GM18870 (cell line): ENCODE results near the gene TBX4.
"Not testable (repeated sequence)": the region's sequence is repeated elsewhere in the genome, so short reads cannot be mapped to it uniquely, and the experiment has no call there.

Experiments used
- ATAC-seq: cut with Tn5 transposase; IDR thresholded peaks from one replicate; pipeline ENCODE4 v1.9.1; 2021; ENCODE audit warnings: moderate library complexity; ENCODE audit not compliant: unreplicated experiment

The TBX4 gene

GRCh38 chr17:61519754-61520440 lies 67.7 kb downstream of the TBX4 start:
- no peak for ATAC-seq

GRCh38 chr17:61520897-61521296 lies 68.7 kb downstream of the TBX4 start:
- no peak for ATAC-seq

DNA sequence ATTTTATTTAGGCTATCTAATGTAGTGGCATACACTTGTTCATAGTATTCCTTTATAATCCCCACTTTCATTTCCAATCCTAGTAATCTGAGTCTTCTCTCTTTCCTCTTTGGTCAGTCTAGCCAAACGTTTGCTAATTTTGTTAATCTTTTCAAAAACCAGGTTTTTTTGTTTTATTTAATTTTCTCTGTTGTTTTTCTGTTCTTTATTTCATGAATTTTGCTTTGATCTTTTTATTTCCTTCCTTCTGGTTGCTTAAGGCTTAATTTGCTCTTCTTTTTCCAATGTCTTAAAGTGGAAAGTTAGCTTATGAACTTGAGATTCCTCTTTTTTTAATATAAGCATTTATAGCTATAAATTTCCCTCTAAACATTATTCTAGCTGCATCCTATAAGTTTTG lies 69.9 kb downstream of the TBX4 start:
- no peak for ATAC-seq

- ATAC-seq: no peak
These were observed 72.1 kb downstream of the TBX4 start for GRCh38 chr17:61524319-61524718.

DNA sequence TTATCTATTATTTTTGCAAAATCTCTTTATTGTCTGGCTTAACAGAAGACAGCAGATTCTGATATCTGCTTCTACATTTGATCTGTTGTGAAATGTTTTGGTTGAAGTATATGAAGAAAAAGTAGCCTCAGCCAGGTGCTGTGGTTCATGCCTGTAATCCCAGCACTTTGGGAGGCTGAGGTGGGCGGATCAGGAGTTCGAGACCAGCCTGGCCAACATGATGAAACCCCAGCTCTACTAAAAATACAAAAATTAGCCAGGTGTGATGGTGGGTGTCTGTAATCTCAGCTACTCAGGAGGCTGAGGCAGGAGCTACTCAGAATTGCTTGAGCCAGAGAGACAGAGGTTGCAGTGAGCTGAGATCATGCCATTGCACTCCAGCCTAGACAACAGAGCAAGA lies 75.2 kb downstream of the TBX4 start:
- not testable (repeated sequence) for ATAC-seq

DNA sequence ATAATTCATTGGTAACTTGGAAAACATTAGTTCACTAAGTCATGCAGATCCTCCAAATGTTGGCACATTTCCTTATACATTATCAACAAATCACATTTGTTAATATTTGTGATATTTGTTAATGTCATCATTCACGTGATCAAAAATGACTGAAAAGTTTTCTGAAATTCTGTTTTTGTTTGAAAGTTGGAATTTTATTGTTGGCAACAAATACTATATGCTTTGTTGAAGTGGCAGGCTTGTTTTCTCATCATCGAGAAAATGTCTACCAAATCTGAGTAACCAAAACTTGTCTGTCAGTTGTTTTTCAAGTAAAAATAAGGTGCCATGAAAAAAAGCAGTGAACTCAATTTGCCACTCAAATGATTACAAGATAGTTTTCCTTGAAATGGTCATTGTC lies 75.9 kb downstream of the TBX4 start:
- ATAC-seq: no peak

DNA sequence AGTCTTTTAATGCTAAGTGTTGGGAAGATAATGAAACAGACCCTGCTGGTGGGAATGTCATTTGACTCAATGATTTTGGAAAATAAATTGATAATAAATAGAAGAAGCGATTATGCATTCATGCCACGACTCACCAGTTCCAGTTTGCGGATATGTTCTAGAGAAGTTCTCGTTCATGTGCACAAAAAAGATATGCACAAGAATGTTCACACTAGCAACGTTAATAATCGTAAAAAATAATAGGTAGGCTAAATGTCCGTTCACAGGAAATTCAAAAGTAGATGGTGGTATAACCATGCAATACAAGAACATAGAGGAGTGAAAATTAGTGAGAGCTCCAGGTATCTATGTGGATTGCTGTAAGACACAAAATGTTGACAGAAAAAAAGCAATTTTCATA lies 79.0 kb downstream of the TBX4 start:
- ATAC-seq: no peak

DNA sequence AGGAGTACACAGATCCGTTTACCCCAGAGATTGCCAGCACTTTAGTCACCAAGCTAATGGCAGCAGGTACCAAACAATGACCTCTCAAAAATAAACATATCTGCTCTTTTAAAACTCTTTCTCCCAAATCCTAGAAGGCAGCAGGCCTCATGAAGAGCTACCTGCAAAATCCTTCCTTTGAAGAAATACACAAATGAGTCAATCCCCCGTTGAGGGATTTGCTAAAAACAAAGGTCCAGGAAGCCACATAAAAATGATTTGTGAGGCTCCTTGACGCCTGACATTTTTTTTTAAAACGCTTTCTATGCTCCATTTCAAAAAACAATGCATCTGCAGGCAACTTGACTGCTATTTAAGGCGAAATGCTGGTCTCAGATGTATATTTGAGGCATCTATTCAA lies 80.6 kb downstream of the TBX4 start:
- ATAC-seq: no peak

DNA sequence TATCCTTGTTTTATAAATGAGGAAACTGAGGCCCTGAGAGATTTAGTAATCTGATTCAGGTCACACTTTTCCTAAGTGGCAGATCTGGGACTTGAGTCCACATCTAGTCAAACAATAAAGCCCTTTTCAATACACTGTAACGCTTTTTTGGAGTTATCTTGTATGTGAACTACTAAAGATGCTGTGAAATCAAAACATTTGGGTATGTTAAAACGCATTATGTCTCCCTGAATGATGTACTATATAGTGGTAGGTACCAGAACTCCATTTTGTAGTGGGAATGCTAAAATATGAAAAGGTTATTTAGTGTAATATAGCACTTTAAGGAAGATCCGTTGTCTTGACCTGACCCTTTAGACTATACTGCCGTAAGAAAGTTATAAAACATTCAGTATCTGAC lies 81.6 kb downstream of the TBX4 start:
- no peak for ATAC-seq

GRCh38 chr17:61534414-61534813 lies 82.2 kb downstream of the TBX4 start:
- ATAC-seq: no peak
